Vagina (tissue), 2 donors: Measurements from ENCODE around the gene SZRD1. TPM values are rescaled to one million over a fixed set of nuclear protein-coding genes. Genes with fewer than 3 reads are reported as not detected.
A peak's percentile ranks its signal among the peaks of the same experiment; 100 is the strongest.

Source experiments
- DNase-seq, 2 donors: peaks; one replicate each; pipeline ENCODE4 v3.0.0-alpha.2; 2017; ENCODE audit errors: extremely low spot score in 2 of 2
- H3K27ac ChIP-seq: fragments of 200-600 bp; sonication (generic); one replicate; pipeline ENCODE4 v1.5.1; 2019
- H3K27me3 ChIP-seq: fragments of 200-600 bp; sonication (generic); one replicate; pipeline ENCODE4 v1.5.1; 2019
- H3K36me3 ChIP-seq, 2 donors: fragments of 200-600 bp; sonication (generic); one replicate each; pipeline ENCODE4 v1.5.1; 2017 to 2019
- H3K4me1 ChIP-seq: fragments of 200-600 bp; sonication (generic); one replicate; pipeline ENCODE4 v1.5.1; 2019
- H3K4me3 ChIP-seq, 2 donors: fragments of 200-600 bp; sonication (generic); 1 replicate in 1 of 2; 2 replicates in 1 of 2; pipeline ENCODE4 v1.5.1; 2016 to 2019
- H3K9me3 ChIP-seq: fragments of 200-600 bp; sonication (generic); one replicate; pipeline ENCODE4 v1.5.1; 2019
- CTCF ChIP-seq, 3 experiments: fragments of 450-650 bp in 2 of 3; fragments of 200-600 bp in 1 of 3; sonication (generic) in 1 of 3; IDR thresholded peaks; one replicate each; pipeline ENCODE4 v1.5.1; 2017 to 2019; ENCODE audit warnings: antibody characterized with exemption in 3 of 3, mild to moderate bottlenecking in 2 of 3, moderate library complexity in 2 of 3
- POLR2A ChIP-seq, 2 donors: fragments of 450-650 bp; IDR thresholded peaks; one replicate each; pipeline ENCODE4 v1.6.1; 2017; ENCODE audit warnings: antibody characterized with exemption in 2 of 2, mild to moderate bottlenecking in 2 of 2, moderate library complexity in 2 of 2
- POLR2AphosphoS5 ChIP-seq, 2 donors: sonication (generic); formaldehyde crosslinking; IDR thresholded peaks; one replicate each; pipeline ENCODE4 v1.9.0; 2017; ENCODE audit warnings: antibody characterized with exemption in 2 of 2, mild to moderate bottlenecking in 2 of 2, low read depth in 1 of 2; ENCODE audit not compliant: insufficient read depth in 1 of 2
- intact Hi-C: fragments of 100-400 bp; cut with DNase I; formaldehyde crosslinking; loops from one replicate; pipeline ENCODE4 v1.15.1; 2023
- total RNA-seq: library from RNA; depleted of rRNA; stranded (reverse); fragments of >200 nt; gene quantifications from one replicate; pipeline ENCODE4 v1.2.3, GENCODE V29; 2016

SZRD1 gene
- total RNA-seq, 1 donor from 2014 or later, result 52.3 TPM

- Histone ChIP-seq H3K4me3 (no peak within 1 kb of the TSS), H3K36me3 (no peaks in the 10 kb centered on the region), H3K27ac (no peak within 1 kb of the TSS), H3K9me3 (no peaks in the 10 kb centered on the region), H3K27me3 (no peaks in the 10 kb centered on the region), H3K4me1 (peaks cover 16% of the 10 kb centered on the region)
- DNase-seq, result no peak
- TF ChIP-seq POLR2A (IDR thresholded peaks at IDR 0.05), result no peak
- no peak for TF ChIP-seq POLR2AphosphoS5 (IDR thresholded peaks at IDR 0.05; ENCODE audit: insufficient read depth in 1 of 2, low read depth in 1 of 2)
- TF ChIP-seq CTCF (IDR thresholded peaks at IDR 0.05), result no peak
- intact Hi-C loops, result no loop called here
Measured at GRCh38 chr1:16436946-16437474, 70.0 kb downstream of the SZRD1 start, which contains the start of gene SPATA21. Gene SPATA21, minus strand, starts transcription at chr1:16437424. Its CDS starts 6,053 bp downstream, at chr1:16431371.

DNA sequence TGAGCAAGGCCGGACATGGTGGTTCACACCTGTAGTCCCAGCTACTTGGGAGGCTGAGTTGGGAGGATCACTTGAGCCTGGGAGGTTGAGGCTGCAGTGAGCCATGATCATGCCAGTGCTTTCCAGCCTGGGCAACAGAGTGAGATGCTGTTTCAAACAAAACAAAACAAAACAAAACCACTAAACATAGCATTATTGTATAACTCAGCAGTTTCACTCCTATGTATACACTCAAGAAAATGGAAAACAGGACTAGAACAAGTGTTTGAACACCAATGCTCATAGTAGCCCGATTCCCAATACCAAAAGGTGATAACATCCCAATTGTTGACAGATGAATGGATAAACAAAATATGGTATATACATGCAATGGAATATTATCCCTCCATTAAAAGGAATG, 71.5 kb downstream of the SZRD1 start:
- Histone ChIP-seq H3K27me3 (no peaks in the 10 kb centered on the region), H3K4me3 (no peak overlapping the region), H3K4me1 (peaks cover 31% of the 10 kb centered on the region), H3K27ac (no peak overlapping the region), H3K36me3 (no peaks in the 10 kb centered on the region), H3K9me3 (no peaks in the 10 kb centered on the region)
- intact Hi-C loops, result no loop called here
- TF ChIP-seq CTCF (IDR thresholded peaks at IDR 0.05) (no peak), POLR2AphosphoS5 (IDR thresholded peaks at IDR 0.05; ENCODE audit: insufficient read depth in 1 of 2, low read depth in 1 of 2) (no peak), POLR2A (IDR thresholded peaks at IDR 0.05) (no peak)
- no peak for DNase-seq

DNA sequence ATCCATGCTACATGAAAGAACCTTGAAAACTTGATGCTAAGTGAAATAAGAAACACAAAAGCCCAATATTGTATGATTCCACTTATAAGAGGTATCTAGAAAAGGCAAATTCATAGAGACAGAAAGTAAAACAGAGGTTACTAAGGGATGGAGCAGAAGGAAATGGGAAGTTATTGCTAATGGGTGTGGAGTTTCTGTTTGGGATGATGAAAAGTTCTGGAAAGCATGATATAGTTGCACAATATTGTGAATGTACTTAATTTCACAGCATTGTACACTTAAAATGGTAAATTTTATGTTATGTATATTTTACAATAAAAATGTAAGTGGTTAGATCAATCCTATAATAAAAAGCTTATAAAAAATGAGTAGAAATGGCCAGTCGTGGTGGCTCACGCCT, 71.9 kb downstream of the SZRD1 start:
- DNase-seq, result no peak
- H3K27me3 ChIP-seq, result no peaks in the 10 kb centered on the region
- TF ChIP-seq CTCF (IDR thresholded peaks at IDR 0.05), result no peak
- no peak for TF ChIP-seq POLR2AphosphoS5 (IDR thresholded peaks at IDR 0.05; ENCODE audit: insufficient read depth in 1 of 2, low read depth in 1 of 2)
- no peak for TF ChIP-seq POLR2A (IDR thresholded peaks at IDR 0.05)
- H3K27ac ChIP-seq, result no peak overlapping the region
- no peaks in the 10 kb centered on the region for H3K9me3 ChIP-seq
- peaks cover 0 to under 1% of the 10 kb centered on the region in 2 donors for H3K36me3 ChIP-seq
- H3K4me3 ChIP-seq, result no peak overlapping the region
- intact Hi-C loops, result no loop called here
- H3K4me1 ChIP-seq, result peaks cover 35% of the 10 kb centered on the region

- DNase-seq, result no peak
- peak overlapping the region; percentile 72 to 85 for H3K4me3 ChIP-seq
- no peak for TF ChIP-seq POLR2AphosphoS5 (IDR thresholded peaks at IDR 0.05; ENCODE audit: insufficient read depth in 1 of 2, low read depth in 1 of 2)
- no peak for TF ChIP-seq POLR2A (IDR thresholded peaks at IDR 0.05)
- TF ChIP-seq CTCF (IDR thresholded peaks at IDR 0.05), result no peak
- H3K27me3 ChIP-seq, result no peaks in the 10 kb centered on the region
- peak overlapping the region; percentile 77 for H3K27ac ChIP-seq
- H3K4me1 ChIP-seq, result peaks cover 40% of the 10 kb centered on the region
- H3K36me3 ChIP-seq, result peaks cover 0 to 13% of the 10 kb centered on the region in 2 donors
- intact Hi-C loops, result no loop called here
- no peaks in the 10 kb centered on the region for H3K9me3 ChIP-seq
Measured at GRCh38 chr1:16440131-16440469, 73.1 kb downstream of the SZRD1 start.

GRCh38 chr1:16440470-16441281, 73.6 kb downstream of the SZRD1 start, which contains the start of gene NECAP2:
Gene NECAP2, plus strand, starts transcription at chr1:16440724. Its CDS starts 38 bp downstream, at chr1:16440762.
- H3K4me3 ChIP-seq, result peak within 1 kb of the TSS; percentile 72 to 85
- H3K27me3 ChIP-seq, result no peaks in the 10 kb centered on the region
- H3K4me1 ChIP-seq, result peaks cover 40% of the 10 kb centered on the region
- no peaks in the 10 kb centered on the region for H3K9me3 ChIP-seq
- TF ChIP-seq POLR2A (IDR thresholded peaks at IDR 0.05) (no peak), CTCF (IDR thresholded peaks at IDR 0.05) (peak; percentile 79 to 97 (median 82)), POLR2AphosphoS5 (IDR thresholded peaks at IDR 0.05; ENCODE audit: insufficient read depth in 1 of 2, low read depth in 1 of 2) (peak; percentile 80 to 87)
- peak in 1 of 2 donors; percentile 89 for DNase-seq
- H3K36me3 ChIP-seq, result peaks cover 0 to 16% of the 10 kb centered on the region in 2 donors
- intact Hi-C loops, result no loop called here
- peak within 1 kb of the TSS; percentile 77 for H3K27ac ChIP-seq
